ENCODE measurements around the gene C1orf159.

- no peak for TF ChIP-seq CTCF (tag by site-specific recombination; IDR thresholded peaks at IDR 0.05)
- TF ChIP-seq ZNF169 (tag by site-specific recombination; IDR thresholded peaks at IDR 0.05), result no peak
- no peak for TF ChIP-seq ZNF843 (tag by site-specific recombination; IDR thresholded peaks at IDR 0.05)
These were observed 74.8 kb downstream of the C1orf159 start for GRCh38 chr1:1041092-1041523.
